ENCODE results near the gene TENM3. TPM values are rescaled to one million over a fixed set of nuclear protein-coding genes. Genes with fewer than 3 reads are reported as not detected.

Gene TENM3
- total RNA-seq, 3 donors from 2014 or later, result 0.58 to 19.2 (median 0.70) TPM

DNA sequence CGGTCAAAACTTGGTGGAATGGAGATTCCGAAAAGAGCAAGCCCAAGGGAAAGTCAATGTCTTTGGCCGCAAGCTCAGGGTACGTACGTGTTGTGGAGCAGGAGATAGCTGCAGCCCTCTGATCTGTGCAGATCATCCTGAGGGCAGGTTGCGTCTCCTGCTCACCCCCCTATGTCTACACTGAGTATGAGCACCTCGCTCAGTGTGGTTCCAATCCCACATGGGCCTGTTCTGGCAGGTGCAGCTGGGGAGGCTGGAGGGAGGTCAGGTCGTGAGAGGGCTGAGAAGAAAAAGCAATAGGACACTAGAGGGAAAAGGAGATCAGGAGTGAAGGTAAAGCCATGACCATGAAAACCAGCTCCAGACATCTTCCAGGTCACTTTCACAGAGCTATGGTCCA is 531.9 kb downstream of the TENM3 start:
- no peaks in the 10 kb centered on the region for H3K9me3 ChIP-seq
- no peak overlapping the region for H3K4me3 ChIP-seq
- no peaks in the 10 kb centered on the region for H3K36me3 ChIP-seq (ENCODE audit: low read depth)
- ATAC-seq (no peak), DNase-seq (no peak)
- intact Hi-C loops (cut with DNase I, micrococcal nuclease), result no loop called here
- TF ChIP-seq, protein P1, sequence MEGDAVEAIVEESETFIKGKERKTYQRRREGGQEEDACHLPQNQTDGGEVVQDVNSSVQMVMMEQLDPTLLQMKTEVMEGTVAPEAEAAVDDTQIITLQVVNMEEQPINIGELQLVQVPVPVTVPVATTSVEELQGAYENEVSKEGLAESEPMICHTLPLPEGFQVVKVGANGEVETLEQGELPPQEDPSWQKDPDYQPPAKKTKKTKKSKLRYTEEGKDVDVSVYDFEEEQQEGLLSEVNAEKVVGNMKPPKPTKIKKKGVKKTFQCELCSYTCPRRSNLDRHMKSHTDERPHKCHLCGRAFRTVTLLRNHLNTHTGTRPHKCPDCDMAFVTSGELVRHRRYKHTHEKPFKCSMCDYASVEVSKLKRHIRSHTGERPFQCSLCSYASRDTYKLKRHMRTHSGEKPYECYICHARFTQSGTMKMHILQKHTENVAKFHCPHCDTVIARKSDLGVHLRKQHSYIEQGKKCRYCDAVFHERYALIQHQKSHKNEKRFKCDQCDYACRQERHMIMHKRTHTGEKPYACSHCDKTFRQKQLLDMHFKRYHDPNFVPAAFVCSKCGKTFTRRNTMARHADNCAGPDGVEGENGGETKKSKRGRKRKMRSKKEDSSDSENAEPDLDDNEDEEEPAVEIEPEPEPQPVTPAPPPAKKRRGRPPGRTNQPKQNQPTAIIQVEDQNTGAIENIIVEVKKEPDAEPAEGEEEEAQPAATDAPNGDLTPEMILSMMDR (IDR thresholded peaks at IDR 0.05), result no peak
- H3K4me1 ChIP-seq (ENCODE audit: low read depth), result no peaks in the 10 kb centered on the region

DNA sequence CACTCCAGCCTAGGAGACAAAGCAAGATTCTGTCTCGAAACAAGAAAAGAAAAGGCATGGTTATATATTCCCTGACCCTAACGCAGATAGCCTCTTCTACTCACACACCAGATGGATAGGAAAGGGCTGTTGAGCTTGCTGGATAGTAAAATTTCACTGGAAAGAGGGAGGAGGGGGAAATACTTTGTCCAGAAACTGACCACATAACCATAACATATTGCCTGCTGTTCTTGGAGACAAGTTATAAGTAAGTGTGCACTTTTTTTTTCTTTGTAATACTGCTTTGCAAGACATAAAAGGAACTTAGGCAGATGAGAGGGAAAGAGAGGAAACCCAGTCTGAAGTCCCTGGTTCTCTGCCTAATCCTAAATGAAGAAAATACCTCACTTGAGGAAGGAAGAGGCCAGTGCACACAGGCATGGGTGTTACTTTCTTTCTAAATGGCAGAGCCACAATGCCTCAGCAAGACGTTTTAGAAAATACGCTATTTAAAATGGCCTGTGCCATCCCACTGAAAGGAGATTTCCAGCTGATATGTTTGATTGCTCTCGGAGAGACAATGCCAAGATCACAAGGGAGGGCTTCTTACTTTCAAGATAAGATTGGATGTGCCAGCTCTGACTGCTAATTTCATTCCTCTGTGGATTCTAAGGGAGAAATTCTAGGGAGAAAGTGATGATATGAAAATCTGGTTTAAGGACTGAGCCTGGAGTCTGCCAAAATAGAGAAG is 533.3 kb downstream of the TENM3 start:
- Histone ChIP-seq H3K36me3 (ENCODE audit: low read depth) (no peaks in the 10 kb centered on the region), H3K4me1 (ENCODE audit: low read depth) (no peaks in the 10 kb centered on the region), H3K9me3 (no peaks in the 10 kb centered on the region), H3K4me3 (no peak overlapping the region)
- ATAC-seq (no peak), DNase-seq (no peak)
- intact Hi-C loops (cut with DNase I, micrococcal nuclease), result no loop called here
- TF ChIP-seq, protein P1 (IDR thresholded peaks at IDR 0.05), result no peak

DNA sequence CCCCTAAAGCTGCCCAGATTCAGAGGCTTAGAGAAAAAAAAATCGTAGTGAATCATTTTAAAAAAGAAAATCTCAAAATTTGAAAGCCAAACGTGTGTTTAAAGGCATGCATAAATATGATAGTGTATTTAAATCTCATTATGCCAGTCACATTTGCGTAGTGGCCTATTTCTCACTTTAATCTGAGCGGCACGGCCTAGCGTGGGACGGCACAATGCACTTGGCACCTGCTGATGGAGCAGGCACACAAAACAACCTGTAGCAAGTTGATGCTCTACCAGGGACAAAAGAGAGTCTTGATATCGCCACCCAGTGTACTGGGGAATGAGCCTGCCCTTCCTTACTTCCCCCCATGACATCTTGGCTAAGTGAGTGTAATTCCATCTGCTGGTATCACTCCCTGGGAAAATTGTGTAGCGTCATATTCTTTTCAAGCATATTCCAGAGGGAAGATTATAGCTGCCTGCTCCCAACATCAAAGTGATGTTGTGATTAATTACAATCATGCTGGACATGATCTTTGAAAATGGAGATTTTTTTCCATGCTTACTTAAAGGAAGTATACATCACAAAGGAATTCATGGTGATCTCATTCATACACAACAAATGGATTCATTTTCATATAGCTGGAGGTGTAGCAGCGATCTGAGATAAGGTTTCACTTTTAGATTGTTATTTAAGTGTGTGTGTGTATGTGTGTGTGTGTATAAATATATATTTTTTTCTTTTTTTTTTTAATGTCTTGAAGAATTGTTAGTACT is 535.2 kb downstream of the TENM3 start:
- intact Hi-C loops (cut with DNase I, micrococcal nuclease), result no loop called here
- Histone ChIP-seq H3K4me3 (no peak overlapping the region), H3K9me3 (no peaks in the 10 kb centered on the region), H3K4me1 (ENCODE audit: low read depth) (no peaks in the 10 kb centered on the region), H3K36me3 (ENCODE audit: low read depth) (no peaks in the 10 kb centered on the region)
- no peak for ATAC-seq
- DNase-seq, result no peak
- TF ChIP-seq, protein P1 (IDR thresholded peaks at IDR 0.05), result no peak

DNA sequence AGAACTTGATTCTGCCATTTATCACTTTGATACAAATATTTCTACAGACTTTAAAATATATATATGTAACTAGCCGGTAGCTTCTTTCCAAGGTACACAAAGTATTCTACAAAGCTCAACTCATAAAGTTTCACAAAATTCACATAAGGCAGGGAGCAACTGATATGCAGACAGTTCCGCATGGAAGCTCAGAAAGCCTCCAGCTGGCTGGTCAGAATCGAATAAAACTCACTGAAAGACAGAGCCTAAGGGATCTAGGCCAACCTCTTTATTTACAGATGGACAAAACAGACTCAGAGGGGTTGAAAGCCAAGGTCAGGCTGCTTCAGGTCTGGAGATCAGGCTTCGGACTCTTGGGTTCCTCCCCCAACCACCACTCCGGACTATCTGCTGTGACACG is 543.8 kb downstream of the TENM3 start:
- intact Hi-C loops (cut with DNase I, micrococcal nuclease), result no loop called here
- no peak for ATAC-seq
- TF ChIP-seq, protein P1 (IDR thresholded peaks at IDR 0.05), result no peak
- no peak overlapping the region for H3K4me3 ChIP-seq
- DNase-seq, result no peak
- no peaks in the 10 kb centered on the region for H3K4me1 ChIP-seq (ENCODE audit: low read depth)
- no peaks in the 10 kb centered on the region for H3K9me3 ChIP-seq
- H3K36me3 ChIP-seq (ENCODE audit: low read depth), result no peaks in the 10 kb centered on the region

DNA sequence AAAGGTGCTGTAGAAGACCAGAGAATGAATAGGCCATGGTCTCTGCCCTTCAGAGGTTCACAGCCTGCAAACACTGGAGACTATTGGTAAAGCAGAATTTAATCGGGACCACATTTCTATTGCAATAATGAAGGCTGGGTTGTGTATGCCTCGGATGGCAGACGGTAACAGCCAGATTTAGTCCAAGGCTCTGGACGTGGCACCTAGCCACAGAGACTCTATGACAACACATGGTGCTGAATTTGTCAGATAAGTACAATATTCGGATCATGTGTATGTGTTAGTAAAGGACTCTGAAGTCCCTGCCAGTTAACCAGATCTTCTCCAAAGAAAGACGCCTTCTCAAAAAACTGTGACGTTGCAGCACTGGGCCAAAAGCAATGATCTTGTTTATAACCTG is 545.0 kb downstream of the TENM3 start:
- intact Hi-C loops (cut with DNase I, micrococcal nuclease), result no loop called here

More for the DNA sequence above, 545.0 kb downstream of the TENM3 start:
- TF ChIP-seq, protein P1 (IDR thresholded peaks at IDR 0.05), result no peak
- no peak overlapping the region for H3K4me3 ChIP-seq
- H3K4me1 ChIP-seq (ENCODE audit: low read depth), result no peaks in the 10 kb centered on the region
- DNase-seq (no peak), ATAC-seq (no peak)
- H3K9me3 ChIP-seq, result no peaks in the 10 kb centered on the region
- H3K36me3 ChIP-seq (ENCODE audit: low read depth), result no peaks in the 10 kb centered on the region

Data from mucosa of descending colon (tissue), 3 donors.